B cell (primary cell): ENCODE results near the gene PHLDA3. TPM values are rescaled to one million over a fixed set of nuclear protein-coding genes. Genes with fewer than 3 reads are reported as not detected.

ENCODE experiments used
- ATAC-seq: fragments of 200-7000 bp; cut with Tn5 transposase; one replicate; pipeline ENCODE4 v1.10.0; 2021; ENCODE audit warnings: low read depth, mild to moderate bottlenecking, moderate number of reproducible peaks, moderate library complexity
- CTCF ChIA-PET: fragments of 350-600 bp; sonication (Branson Sonifier 250); formaldehyde crosslinking; loops from one replicate; lab custom pipeline; 2021; ENCODE audit warnings: antibody characterized with exemption, inconsistent platforms; lab: Charles Lee
- POLR2A ChIA-PET: fragments of 350-600 bp; sonication (Branson Sonifier 250); formaldehyde crosslinking; loops from one replicate; lab custom pipeline; 2021; ENCODE audit warnings: antibody characterized with exemption; lab: Charles Lee
- DNase-seq: peaks from one replicate; pipeline ENCODE4 v3.0.0; 2013
- H2AFZ ChIP-seq: 2 replicates; pipeline ENCODE4 v1.6.1; 2012; ENCODE audit warnings: mild to moderate bottlenecking, low read depth, low read length; ENCODE audit not compliant: insufficient read depth, poor library complexity, severe bottlenecking
- H3K27ac ChIP-seq, 2 donors: 1 replicate in 1 of 2; 2 replicates in 1 of 2; pipeline ENCODE4 v1.5.1; 2012 to 2013; ENCODE audit warnings: low read length in 2 of 2, mild to moderate bottlenecking in 2 of 2, moderate library complexity in 1 of 2
- H3K27me3 ChIP-seq, 4 experiments: fragments of 200-600 bp in 1 of 4; sonication (generic) in 1 of 4; replicated peaks in 1 of 4; 1 replicate in 2 of 4; 2 replicates in 2 of 4; pipeline versions ENCODE4 v1.6.1 to v1.7.0; 2013 to 2016; ENCODE audit warnings: low read length in 3 of 4, mild to moderate bottlenecking in 2 of 4, mixed read lengths in 1 of 4, moderate library complexity in 1 of 4; ENCODE audit not compliant: insufficient read depth in 4 of 4, control insufficient read depth in 3 of 4; ENCODE audit errors: control extremely low read depth in 1 of 4
- H3K36me3 ChIP-seq, 2 experiments: replicated peaks in 1 of 2; 1 replicate in 1 of 2; 2 replicates in 1 of 2; pipeline versions ENCODE4 v1.6.1 to v1.7.1; 2013; ENCODE audit warnings: low read length in 1 of 2; ENCODE audit not compliant: insufficient read depth in 2 of 2, control insufficient read depth in 1 of 2; ENCODE audit errors: control extremely low read depth in 1 of 2, extremely low read depth in 1 of 2
- H3K4me1 ChIP-seq, 2 donors: fragments of 200-600 bp in 1 of 2; sonication (generic) in 1 of 2; 1 replicate in 1 of 2; 2 replicates in 1 of 2; pipeline versions ENCODE4 v1.5.1 to v1.6.1; 2013 to 2017; ENCODE audit warnings: low read length in 2 of 2; ENCODE audit not compliant: control insufficient read depth in 2 of 2, insufficient read depth in 2 of 2
- H3K4me2 ChIP-seq: replicated peaks from 2 replicates; pipeline ENCODE3; 2012; ENCODE audit warnings: mild to moderate bottlenecking, low read depth, low read length; ENCODE audit not compliant: poor library complexity, severe bottlenecking
- H3K4me3 ChIP-seq, 5 experiments: fragments of 200-600 bp in 1 of 5; sonication (generic) in 1 of 5; 1 replicate in 3 of 5; 2 replicates in 2 of 5; pipeline versions ENCODE4 v1.5.1 to v1.7.0; 2011 to 2016; ENCODE audit warnings: low read length in 4 of 5, mild to moderate bottlenecking in 4 of 5, low read depth in 2 of 5, control low read depth in 1 of 5, moderate library complexity in 1 of 5; ENCODE audit not compliant: insufficient read depth in 1 of 5; ENCODE audit errors: control extremely low read depth in 1 of 5, extremely low read depth in 1 of 5
- H3K79me2 ChIP-seq: fragments of 200-600 bp; sonication (generic); one replicate; pipeline ENCODE4 v1.6.0; 2016; ENCODE audit warnings: low read length; ENCODE audit not compliant: control insufficient read depth, insufficient read depth
- H3K9ac ChIP-seq: fragments of 200-600 bp; sonication (generic); 2 replicates; pipeline ENCODE4 v1.6.1; 2017; ENCODE audit warnings: mild to moderate bottlenecking, low read length, moderate library complexity
- H3K9me3 ChIP-seq, 3 donors: one replicate each; pipeline versions ENCODE4 v1.6.1 to v1.7.1; 2013; ENCODE audit warnings: low read length in 2 of 3; ENCODE audit not compliant: control insufficient read depth in 2 of 3, insufficient read depth in 1 of 3; ENCODE audit errors: control extremely low read depth in 1 of 3
- H4K20me1 ChIP-seq: 2 replicates; pipeline ENCODE4 v1.6.0; 2012; ENCODE audit warnings: mild to moderate bottlenecking, low read length; ENCODE audit not compliant: insufficient read depth, control insufficient read depth, poor library complexity, severe bottlenecking
- H3K27ac Mint-ChIP-seq: one replicate; pipeline ENCODE4 v1.8.0; 2021; ENCODE audit warnings: mixed read lengths
- H3K27me3 Mint-ChIP-seq: one replicate; pipeline ENCODE4 v1.8.0; 2021; ENCODE audit warnings: mixed read lengths
- H3K4me1 Mint-ChIP-seq: one replicate; pipeline ENCODE4 v1.8.0; 2021; ENCODE audit warnings: mixed read lengths
- H3K4me3 Mint-ChIP-seq: one replicate; pipeline ENCODE4 v1.8.0; 2021; ENCODE audit warnings: mixed read lengths
- H3K9me3 Mint-ChIP-seq: one replicate; pipeline ENCODE4 v1.8.0; 2022; ENCODE audit warnings: mixed read lengths; ENCODE audit not compliant: insufficient read depth
- EZH2 ChIP-seq: IDR thresholded peaks from 2 replicates; pipeline ENCODE4 v1.6.1; 2012; ENCODE audit warnings: borderline replicate concordance, low read depth, mild to moderate bottlenecking, moderate library complexity, low read length; ENCODE audit not compliant: insufficient read depth, poor library complexity, severe bottlenecking
- WGBS: methylation state at CpG from one replicate; pipeline ENCODE4 v1.1.5; 2013; ENCODE audit warnings: missing lambda C conversion rate; ENCODE audit not compliant: insufficient coverage; 5-methylcytosine and 5-hydroxymethylcytosine counted together
- intact Hi-C: fragments of 100-400 bp; cut with micrococcal nuclease; formaldehyde crosslinking; loops from one replicate; pipeline ENCODE4 v1.10.0; 2022
- polyA plus RNA-seq: library from polyadenylated mRNA; depleted of rRNA; stranded (reverse); fragments of >200 nt; gene quantifications from 2 replicates; pipeline ENCODE4 v1.2.3, GENCODE V29; 2012
- total RNA-seq, 2 donors: library from RNA; stranded (reverse); fragments of 120-200 nt in 1 of 2; gene quantifications; 1 replicate in 1 of 2; 2 replicates in 1 of 2; pipeline versions ENCODE4 v1.2.3 to v1.2.4, GENCODE V29; 2013 to 2022
- TF ChIP-seq, protein P1 (sequence below): fragments of 200-600 bp; IDR thresholded peaks from one replicate; pipeline ENCODE4 v1.8.0; 2022; ENCODE audit warnings: antibody characterized with exemption, mild to moderate bottlenecking

PHLDA3 gene
- total and polyA plus RNA-seq, 2 donors (not counting 1 experiment from before 2014, with no cell fraction given), result 0.20 to 0.30 TPM

DNA sequence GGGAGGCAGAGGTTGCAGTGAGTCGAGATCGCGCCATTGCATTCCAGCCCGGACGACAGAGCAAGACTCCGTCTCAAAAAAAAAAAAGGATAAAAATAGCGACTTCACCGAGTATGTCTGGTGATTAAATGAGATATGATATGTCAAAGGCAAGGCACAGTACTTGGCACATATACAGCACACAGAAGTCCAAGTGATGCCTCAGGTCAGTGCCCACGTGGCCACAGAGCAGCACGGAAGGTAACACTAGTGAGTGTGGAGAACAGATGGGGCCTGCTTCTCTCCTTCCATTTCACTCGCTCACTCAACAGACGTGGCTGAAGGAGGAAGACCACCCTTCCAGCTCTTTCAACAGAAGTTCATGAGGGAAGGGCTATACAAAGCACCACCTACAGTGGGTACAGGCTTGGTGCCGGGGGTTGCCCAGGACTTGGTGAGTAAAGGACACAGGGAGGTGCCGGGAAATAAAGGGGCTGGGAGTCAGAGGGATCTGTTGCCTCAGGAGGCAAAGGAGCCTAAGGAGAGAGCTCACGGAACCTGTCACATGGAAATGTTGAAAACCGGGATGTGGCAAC is 29.0 kb upstream of the PHLDA3 start:
- ATAC-seq (no peak), DNase-seq (no peak)
- no peak overlapping the region for H3K4me3 Mint-ChIP-seq
- no peaks in the 10 kb centered on the region for H3K27me3 Mint-ChIP-seq
- ChIA-PET CTCF (interaction anchor here (1.4 to 6.1 kb wide), 2 partner anchors 15 to 16 kb away, joined by 9 to 46 read pairs; no protein-coding TSS in a partner anchor), POLR2A (no interaction called here)
- H2AFZ ChIP-seq, result no peak overlapping the region
- no peaks in the 10 kb centered on the region for H3K4me1 Mint-ChIP-seq
- H3K9ac ChIP-seq, result no peak overlapping the region
- no peak overlapping the region for H3K4me2 ChIP-seq
- H3K79me2 ChIP-seq, result peaks cover 30% of the 10 kb centered on the region
- H3K4me3 ChIP-seq, result no peak overlapping the region
- H3K36me3 ChIP-seq, result peaks cover 0 to 21% of the 10 kb centered on the region in 2 experiments
- H3K27ac Mint-ChIP-seq, result no peak overlapping the region
- no peaks in the 10 kb centered on the region for H4K20me1 ChIP-seq
- H3K27me3 ChIP-seq, result no peaks in the 10 kb centered on the region
- H3K27ac ChIP-seq, result no peak overlapping the region
- TF ChIP-seq, protein P1, sequence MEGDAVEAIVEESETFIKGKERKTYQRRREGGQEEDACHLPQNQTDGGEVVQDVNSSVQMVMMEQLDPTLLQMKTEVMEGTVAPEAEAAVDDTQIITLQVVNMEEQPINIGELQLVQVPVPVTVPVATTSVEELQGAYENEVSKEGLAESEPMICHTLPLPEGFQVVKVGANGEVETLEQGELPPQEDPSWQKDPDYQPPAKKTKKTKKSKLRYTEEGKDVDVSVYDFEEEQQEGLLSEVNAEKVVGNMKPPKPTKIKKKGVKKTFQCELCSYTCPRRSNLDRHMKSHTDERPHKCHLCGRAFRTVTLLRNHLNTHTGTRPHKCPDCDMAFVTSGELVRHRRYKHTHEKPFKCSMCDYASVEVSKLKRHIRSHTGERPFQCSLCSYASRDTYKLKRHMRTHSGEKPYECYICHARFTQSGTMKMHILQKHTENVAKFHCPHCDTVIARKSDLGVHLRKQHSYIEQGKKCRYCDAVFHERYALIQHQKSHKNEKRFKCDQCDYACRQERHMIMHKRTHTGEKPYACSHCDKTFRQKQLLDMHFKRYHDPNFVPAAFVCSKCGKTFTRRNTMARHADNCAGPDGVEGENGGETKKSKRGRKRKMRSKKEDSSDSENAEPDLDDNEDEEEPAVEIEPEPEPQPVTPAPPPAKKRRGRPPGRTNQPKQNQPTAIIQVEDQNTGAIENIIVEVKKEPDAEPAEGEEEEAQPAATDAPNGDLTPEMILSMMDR, result no peak
- no peak for TF ChIP-seq EZH2
- no peaks in the 10 kb centered on the region for H3K4me1 ChIP-seq
- H3K9me3 ChIP-seq, result peaks cover 0 to 10% (median 0%) of the 10 kb centered on the region in 3 donors
- H3K9me3 Mint-ChIP-seq, result no peaks in the 10 kb centered on the region
- intact Hi-C loops, result no loop called here
- 100% methylated on average over 7 of the region's 16 CpGs for WGBS

GRCh38 chr1:201496296-201496690 is 27.3 kb upstream of the PHLDA3 start:
- no peak overlapping the region for H3K4me3 ChIP-seq
- H3K9me3 Mint-ChIP-seq, result no peaks in the 10 kb centered on the region
- no peak overlapping the region for H3K27ac ChIP-seq
- no peaks in the 10 kb centered on the region for H4K20me1 ChIP-seq
- H3K4me1 Mint-ChIP-seq, result no peaks in the 10 kb centered on the region
- no peak overlapping the region for H3K4me2 ChIP-seq
- H3K4me1 ChIP-seq, result no peaks in the 10 kb centered on the region
- H3K27ac Mint-ChIP-seq, result no peak overlapping the region
- H3K9ac ChIP-seq, result no peak overlapping the region
- no peaks in the 10 kb centered on the region for H3K27me3 ChIP-seq
- ATAC-seq, result no peak
- ChIA-PET POLR2A (no interaction called here), CTCF (interaction anchor here (1.2 to 6.1 kb wide), 4 partner anchors 11 to 49 kb away, joined by 3 to 46 read pairs (median 5); partner anchors contain the start of gene CSRP1)
- H3K9me3 ChIP-seq, result peaks cover 0 to 10% (median 0%) of the 10 kb centered on the region in 3 donors
- TF ChIP-seq, protein P1, result no peak
- no peak for TF ChIP-seq EZH2
- no peak overlapping the region for H2AFZ ChIP-seq
- no peaks in the 10 kb centered on the region for H3K27me3 Mint-ChIP-seq
- 95% methylated on average over 7 of the region's 8 CpGs for WGBS
- intact Hi-C loops, result no loop called here
- peaks cover 0 to 21% of the 10 kb centered on the region in 2 experiments for H3K36me3 ChIP-seq
- DNase-seq, result no peak
- H3K4me3 Mint-ChIP-seq, result no peak overlapping the region
- peaks cover 21% of the 10 kb centered on the region for H3K79me2 ChIP-seq
